ENCODE data around the gene THEM5. TPM values are rescaled to one million over a fixed set of nuclear protein-coding genes. Genes with fewer than 3 reads are reported as not detected.

Gene THEM5
- total RNA-seq, 1 donor: not detected

- H3K4me3 ChIP-seq (ENCODE audit: low read depth, low read length): no peak overlapping the region
- TF ChIP-seq CTCF (IDR thresholded peaks at IDR 0.05; ENCODE audit: insufficient read depth, low read depth, low read length): no peak
- DNase-seq (ENCODE audit: low read depth): no peak
Measured at GRCh38 chr1:151822404-151822803, 31.1 kb downstream of the THEM5 start.

GRCh38 chr1:151820940-151821339, 32.6 kb downstream of the THEM5 start:
- DNase-seq (ENCODE audit: low read depth): no peak
- H3K4me3 ChIP-seq (ENCODE audit: low read depth, low read length): no peak overlapping the region
- no peak for TF ChIP-seq CTCF (IDR thresholded peaks at IDR 0.05; ENCODE audit: insufficient read depth, low read depth, low read length)

- H3K4me3 ChIP-seq (ENCODE audit: low read depth, low read length): no peak overlapping the region
- DNase-seq (ENCODE audit: low read depth): no peak
- no peak for TF ChIP-seq CTCF (IDR thresholded peaks at IDR 0.05; ENCODE audit: insufficient read depth, low read depth, low read length)
Measured at GRCh38 chr1:151819976-151820623, 33.4 kb downstream of the THEM5 start.

- no peak for TF ChIP-seq CTCF (IDR thresholded peaks at IDR 0.05; ENCODE audit: insufficient read depth, low read depth, low read length)
- H3K4me3 ChIP-seq (ENCODE audit: low read depth, low read length): no peak overlapping the region
- DNase-seq (ENCODE audit: low read depth): no peak
Measured at GRCh38 chr1:151819227-151819835, 34.2 kb downstream of the THEM5 start.

GRCh38 chr1:151817353-151817730, 36.2 kb downstream of the THEM5 start:
- TF ChIP-seq CTCF (IDR thresholded peaks at IDR 0.05; ENCODE audit: insufficient read depth, low read depth, low read length): no peak
- no peak overlapping the region for H3K4me3 ChIP-seq (ENCODE audit: low read depth, low read length)
- DNase-seq (ENCODE audit: low read depth): no peak

- no peak for DNase-seq (ENCODE audit: low read depth)
- H3K4me3 ChIP-seq (ENCODE audit: low read depth, low read length): no peak overlapping the region
- no peak for TF ChIP-seq CTCF (IDR thresholded peaks at IDR 0.05; ENCODE audit: insufficient read depth, low read depth, low read length)
Measured at GRCh38 chr1:151816548-151817352, 36.8 kb downstream of the THEM5 start.
